Kidney (tissue), 14 donors: ENCODE results near the gene LIG3. TPM values are rescaled to one million over a fixed set of nuclear protein-coding genes. Genes with fewer than 3 reads are reported as not detected.
A peak's percentile ranks its signal among the peaks of the same experiment; 100 is the strongest.

Source experiments
- DNase-seq, 5 donors: peaks; one replicate each; pipeline ENCODE4 v3.0.0-alpha.2; 2013 to 2020
- FAIRE-seq: peaks from 2 replicates; lab custom pipeline; 2012; peaks lifted over from hg19 to GRCh38; lab: Jason Lieb, UNC
- H3K27ac ChIP-seq, 2 donors: one replicate each; pipeline ENCODE4 v1.7.0; 2013; ENCODE audit warnings: low read depth in 2 of 2, low read length in 2 of 2, inconsistent platforms in 1 of 2
- H3K27me3 ChIP-seq: one replicate; pipeline ENCODE4 v1.7.1; 2013; ENCODE audit warnings: low read length, inconsistent platforms; ENCODE audit not compliant: control insufficient read depth, insufficient read depth
- H3K36me3 ChIP-seq, 3 donors: one replicate each; pipeline versions ENCODE4 v1.7.0 to v1.7.1; 2013; ENCODE audit warnings: low read length in 3 of 3, control low read depth in 1 of 3, inconsistent platforms in 1 of 3; ENCODE audit not compliant: insufficient read depth in 3 of 3, control insufficient read depth in 2 of 3
- H3K4me1 ChIP-seq, 3 donors: one replicate each; pipeline versions ENCODE4 v1.7.0 to v1.7.1; 2013; ENCODE audit warnings: low read length in 3 of 3, inconsistent platforms in 1 of 3, low read depth in 1 of 3; ENCODE audit not compliant: control insufficient read depth in 2 of 3, insufficient read depth in 2 of 3
- H3K4me3 ChIP-seq, 3 donors: one replicate each; pipeline versions ENCODE4 v1.7.0 to v1.8.1; 2013; ENCODE audit warnings: low read length in 3 of 3, control low read depth in 1 of 3, inconsistent platforms in 1 of 3
- H3K9ac ChIP-seq, 3 donors: one replicate each; pipeline versions ENCODE4 v1.7.0 to v1.7.1; 2013; ENCODE audit warnings: low read length in 3 of 3, control low read depth in 1 of 3, inconsistent platforms in 1 of 3
- H3K9me3 ChIP-seq, 3 donors: one replicate each; pipeline versions ENCODE4 v1.7.0 to v1.7.1; 2013; ENCODE audit warnings: low read length in 3 of 3, control low read depth in 1 of 3, inconsistent platforms in 1 of 3; ENCODE audit not compliant: control insufficient read depth in 2 of 3, insufficient read depth in 1 of 3
- intact Hi-C: fragments of 100-400 bp; cut with DNase I; formaldehyde crosslinking; loops from one replicate; pipeline ENCODE4 v1.11.1; 2022
- polyA plus RNA-seq: library from polyadenylated mRNA; stranded (reverse); fragments of 350-450 nt; fragmentation: Illumina TruSeq; extraction: RNeasy Lipid Tissue Mini Kit (QIAGEN cat#74804); gene quantifications from one replicate; pipeline ENCODE4 v1.2.3, GENCODE V29; 2014; ENCODE audit warnings: low read depth, low replicate concordance; ENCODE audit not compliant: insufficient read depth
- total RNA-seq: library from RNA; stranded (reverse); fragmentation: NEBNext Ultra II Directional; extraction: Animal tissue kit (Norgen Biotek cat#: 25700); gene quantifications from one replicate; pipeline ENCODE4 v1.2.1, GENCODE V29; 2021
- TF ChIP-seq, protein P1 (sequence below): IDR thresholded peaks from 3 replicates; pipeline ENCODE4 v1.5.1; 2012; ENCODE audit warnings: mild to moderate bottlenecking, moderate library complexity, borderline replicate concordance; ENCODE audit not compliant: insufficient read depth; ENCODE audit errors: extremely low read depth
- donor health status: control.
- donor health status: control.
- donor health status: control.
- donor health status: control.
- donor health status: control.
- donor health status: DM: yes; HTN: yes; CAD: no.
- donor health status: Normal renal cell carcinoma (clear cell type).

The LIG3 gene
- total and polyA plus RNA-seq, 2 donors from 2014 or later, result 7.6 to 34.1 TPM

DNA sequence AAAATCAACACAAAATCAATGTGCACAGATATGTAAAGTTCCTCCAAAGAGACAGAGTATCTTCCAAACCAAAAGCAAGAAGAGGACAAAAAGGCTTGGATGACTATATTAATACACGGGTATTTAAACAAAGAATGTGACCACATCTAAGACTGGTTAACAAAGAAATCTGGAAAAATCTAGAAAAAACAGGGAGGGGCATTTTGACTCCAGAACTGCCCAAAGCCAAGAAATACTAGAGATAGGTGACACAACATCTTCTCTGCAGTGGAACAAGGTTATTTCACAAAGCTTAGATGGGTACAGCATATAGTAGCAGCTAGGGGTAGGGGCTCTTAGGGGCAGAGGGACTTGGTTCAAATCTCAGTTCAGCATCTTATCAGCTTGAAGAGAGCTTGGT lies 72.9 kb downstream of the LIG3 start:
- Histone ChIP-seq H3K27me3 (no peaks in the 10 kb centered on the region), H3K9ac (no peak overlapping the region), H3K27ac (peak overlapping the region in 1 of 2 donors; percentile 10), H3K4me1 (peaks cover 0 to 24% (median 8%) of the 10 kb centered on the region in 3 donors), H3K36me3 (no peaks in the 10 kb centered on the region), H3K9me3 (no peaks in the 10 kb centered on the region), H3K4me3 (no peak overlapping the region)
- TF ChIP-seq, protein P1, sequence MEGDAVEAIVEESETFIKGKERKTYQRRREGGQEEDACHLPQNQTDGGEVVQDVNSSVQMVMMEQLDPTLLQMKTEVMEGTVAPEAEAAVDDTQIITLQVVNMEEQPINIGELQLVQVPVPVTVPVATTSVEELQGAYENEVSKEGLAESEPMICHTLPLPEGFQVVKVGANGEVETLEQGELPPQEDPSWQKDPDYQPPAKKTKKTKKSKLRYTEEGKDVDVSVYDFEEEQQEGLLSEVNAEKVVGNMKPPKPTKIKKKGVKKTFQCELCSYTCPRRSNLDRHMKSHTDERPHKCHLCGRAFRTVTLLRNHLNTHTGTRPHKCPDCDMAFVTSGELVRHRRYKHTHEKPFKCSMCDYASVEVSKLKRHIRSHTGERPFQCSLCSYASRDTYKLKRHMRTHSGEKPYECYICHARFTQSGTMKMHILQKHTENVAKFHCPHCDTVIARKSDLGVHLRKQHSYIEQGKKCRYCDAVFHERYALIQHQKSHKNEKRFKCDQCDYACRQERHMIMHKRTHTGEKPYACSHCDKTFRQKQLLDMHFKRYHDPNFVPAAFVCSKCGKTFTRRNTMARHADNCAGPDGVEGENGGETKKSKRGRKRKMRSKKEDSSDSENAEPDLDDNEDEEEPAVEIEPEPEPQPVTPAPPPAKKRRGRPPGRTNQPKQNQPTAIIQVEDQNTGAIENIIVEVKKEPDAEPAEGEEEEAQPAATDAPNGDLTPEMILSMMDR, result no peak
- intact Hi-C loops, result no loop called here
- FAIRE-seq, result no peak
- DNase-seq, result no peak

DNA sequence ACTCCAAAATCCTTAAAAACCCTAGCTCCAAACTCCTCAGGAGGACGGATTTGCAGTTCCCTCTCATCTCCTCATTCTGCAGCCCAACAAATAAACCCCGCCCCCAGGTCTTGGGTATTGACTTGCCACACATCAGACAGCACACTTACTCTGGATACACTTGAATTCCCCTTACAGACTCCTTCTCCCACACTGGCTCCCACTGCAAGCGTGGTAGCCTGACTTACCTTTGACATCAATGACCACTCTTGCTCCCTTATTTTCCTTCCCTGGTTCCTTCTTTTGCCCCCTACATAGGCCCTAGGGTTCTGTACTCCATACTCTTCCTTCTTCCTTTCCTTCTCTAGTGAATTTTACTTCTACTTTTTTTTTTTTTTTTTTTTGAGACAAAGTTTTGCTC lies 75.7 kb downstream of the LIG3 start:
- FAIRE-seq, result no peak
- DNase-seq, result peak in 3 of 5 donors; percentile 12 to 38 (median 31)
- H3K9me3 ChIP-seq, result no peaks in the 10 kb centered on the region
- H3K9ac ChIP-seq, result no peak overlapping the region
- TF ChIP-seq, protein P1, result no peak
- intact Hi-C loops, result no loop called here
- H3K27me3 ChIP-seq, result no peaks in the 10 kb centered on the region
- H3K4me3 ChIP-seq, result no peak overlapping the region
- H3K4me1 ChIP-seq, result peaks cover 0 to 13% (median 7%) of the 10 kb centered on the region in 3 donors
- no peaks in the 10 kb centered on the region for H3K36me3 ChIP-seq
- no peak overlapping the region for H3K27ac ChIP-seq

DNA sequence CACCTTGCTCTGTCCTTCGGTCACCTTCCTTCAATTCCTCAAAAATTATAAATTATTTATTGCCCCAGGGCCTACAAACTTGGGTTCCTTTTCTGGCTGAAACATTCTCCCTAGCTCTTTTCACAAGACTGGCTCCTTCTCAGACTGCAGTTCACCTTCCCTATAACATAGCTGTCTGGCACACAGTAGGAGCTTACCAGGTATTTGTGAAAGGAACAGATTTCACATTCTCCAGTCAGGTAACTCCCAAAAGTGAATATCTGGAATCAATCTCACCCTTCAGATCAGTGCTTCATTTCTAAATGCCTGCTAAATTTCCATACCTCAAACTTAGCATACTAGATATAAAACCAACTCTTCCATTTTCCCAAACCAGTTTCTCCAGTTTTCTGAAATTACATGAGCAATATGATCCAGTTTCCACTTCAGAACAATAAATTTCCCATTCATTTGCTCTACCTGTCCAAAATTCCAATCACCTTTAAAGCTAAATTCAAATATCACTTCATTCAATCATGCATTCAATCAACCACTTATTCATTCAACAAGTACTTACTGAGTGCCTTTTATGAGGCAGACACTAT lies 77.1 kb downstream of the LIG3 start:
- Histone ChIP-seq H3K9ac (no peak overlapping the region), H3K4me1 (peaks cover 0 to 4% (median 0%) of the 10 kb centered on the region in 3 donors), H3K27ac (no peak overlapping the region), H3K36me3 (no peaks in the 10 kb centered on the region), H3K4me3 (no peak overlapping the region), H3K27me3 (no peaks in the 10 kb centered on the region), H3K9me3 (no peaks in the 10 kb centered on the region)
- intact Hi-C loops, result no loop called here
- DNase-seq, result no peak
- no peak for FAIRE-seq
- TF ChIP-seq, protein P1, result no peak

Other genes starting within 250 kb of the LIG3 start
- 2.5 TPM for gene CCT6B, start 19.1 kb upstream of the LIG3 start, total RNA-seq
- 3.9 TPM for gene CCT6B, start 19.1 kb upstream of the LIG3 start, polyA plus RNA-seq
- 16.8 TPM for gene ZNF830, start 19.0 kb upstream of the LIG3 start, total RNA-seq
- 10.0 TPM for gene ZNF830, start 19.0 kb upstream of the LIG3 start, polyA plus RNA-seq
- gene RFFL, start 83.2 kb downstream of the LIG3 start, total RNA-seq, result 29.0 TPM
- 15.7 TPM for gene RFFL, start 83.2 kb downstream of the LIG3 start, polyA plus RNA-seq
- gene RAD51D, start 139.3 kb downstream of the LIG3 start, total RNA-seq, result 13.8 TPM
- gene RAD51D, start 139.3 kb downstream of the LIG3 start, polyA plus RNA-seq, result 7.8 TPM
- gene FNDC8, start 141.1 kb downstream of the LIG3 start, total RNA-seq, result not detected
- gene FNDC8, start 141.1 kb downstream of the LIG3 start, polyA plus RNA-seq, result not detected
- gene NLE1, start 161.8 kb downstream of the LIG3 start, total RNA-seq, result 11.0 TPM
- 9.6 TPM for gene NLE1, start 161.8 kb downstream of the LIG3 start, polyA plus RNA-seq
- gene UNC45B, start 167.3 kb downstream of the LIG3 start, total RNA-seq, result 0.38 TPM
- 0.54 TPM for gene UNC45B, start 167.3 kb downstream of the LIG3 start, polyA plus RNA-seq
- gene SLC35G3, start 213.9 kb downstream of the LIG3 start, total RNA-seq, result not detected
- gene SLC35G3, start 213.9 kb downstream of the LIG3 start, polyA plus RNA-seq, result not detected